Neutrophil (primary cell): ENCODE results near the gene RPS6KA2.

Experiments used
- H3K27ac ChIP-seq: fragments of 200-600 bp; sonication (generic); 2 replicates; pipeline ENCODE4 v1.5.1; 2016; ENCODE audit warnings: mild to moderate bottlenecking, moderate library complexity
- H3K27me3 ChIP-seq: fragments of 200-600 bp; sonication (generic); 2 replicates; pipeline ENCODE4 v1.6.0; 2016; ENCODE audit warnings: mild to moderate bottlenecking
- H3K36me3 ChIP-seq: fragments of 200-600 bp; sonication (generic); 2 replicates; pipeline ENCODE4 v1.5.1; 2017
- H3K4me1 ChIP-seq, 2 experiments: fragments of 200-600 bp in 1 of 2; sonication (generic) in 1 of 2; 1 replicate in 1 of 2; 2 replicates in 1 of 2; pipeline versions ENCODE4 v1.5.1 to v1.6.1; 2013 to 2016; ENCODE audit warnings: low read depth in 1 of 2, low read length in 1 of 2, mild to moderate bottlenecking in 1 of 2, moderate library complexity in 1 of 2; ENCODE audit not compliant: control insufficient read depth in 1 of 2, insufficient read depth in 1 of 2
- H3K4me3 ChIP-seq, 2 experiments: fragments of 200-600 bp in 1 of 2; sonication (generic) in 1 of 2; 1 replicate in 1 of 2; 2 replicates in 1 of 2; pipeline ENCODE4 v1.5.1; 2013 to 2016; ENCODE audit warnings: low read depth in 1 of 2, low read length in 1 of 2, mild to moderate bottlenecking in 1 of 2, moderate library complexity in 1 of 2
- H3K9me3 ChIP-seq: fragments of 200-600 bp; sonication (generic); 2 replicates; pipeline ENCODE4 v1.5.1; 2016
- TF ChIP-seq, protein P1 (sequence below): fragments of 200-600 bp; sonication (generic); IDR thresholded peaks from 2 replicates; pipeline ENCODE4 v1.5.1; 2016; ENCODE audit warnings: antibody characterized with exemption

Gene RPS6KA2

GRCh38 chr6:166483573-166484250 is 143.3 kb downstream of the RPS6KA2 start:
- H3K27me3 ChIP-seq: no peaks in the 10 kb centered on the region
- peaks cover 9 to 12% of the 10 kb centered on the region in 2 experiments for H3K4me1 ChIP-seq
- no peaks in the 10 kb centered on the region for H3K9me3 ChIP-seq
- peaks cover 76% of the 10 kb centered on the region for H3K36me3 ChIP-seq
- no peak overlapping the region for H3K4me3 ChIP-seq
- no peak overlapping the region for H3K27ac ChIP-seq
- TF ChIP-seq, protein P1, sequence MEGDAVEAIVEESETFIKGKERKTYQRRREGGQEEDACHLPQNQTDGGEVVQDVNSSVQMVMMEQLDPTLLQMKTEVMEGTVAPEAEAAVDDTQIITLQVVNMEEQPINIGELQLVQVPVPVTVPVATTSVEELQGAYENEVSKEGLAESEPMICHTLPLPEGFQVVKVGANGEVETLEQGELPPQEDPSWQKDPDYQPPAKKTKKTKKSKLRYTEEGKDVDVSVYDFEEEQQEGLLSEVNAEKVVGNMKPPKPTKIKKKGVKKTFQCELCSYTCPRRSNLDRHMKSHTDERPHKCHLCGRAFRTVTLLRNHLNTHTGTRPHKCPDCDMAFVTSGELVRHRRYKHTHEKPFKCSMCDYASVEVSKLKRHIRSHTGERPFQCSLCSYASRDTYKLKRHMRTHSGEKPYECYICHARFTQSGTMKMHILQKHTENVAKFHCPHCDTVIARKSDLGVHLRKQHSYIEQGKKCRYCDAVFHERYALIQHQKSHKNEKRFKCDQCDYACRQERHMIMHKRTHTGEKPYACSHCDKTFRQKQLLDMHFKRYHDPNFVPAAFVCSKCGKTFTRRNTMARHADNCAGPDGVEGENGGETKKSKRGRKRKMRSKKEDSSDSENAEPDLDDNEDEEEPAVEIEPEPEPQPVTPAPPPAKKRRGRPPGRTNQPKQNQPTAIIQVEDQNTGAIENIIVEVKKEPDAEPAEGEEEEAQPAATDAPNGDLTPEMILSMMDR: no peak

DNA sequence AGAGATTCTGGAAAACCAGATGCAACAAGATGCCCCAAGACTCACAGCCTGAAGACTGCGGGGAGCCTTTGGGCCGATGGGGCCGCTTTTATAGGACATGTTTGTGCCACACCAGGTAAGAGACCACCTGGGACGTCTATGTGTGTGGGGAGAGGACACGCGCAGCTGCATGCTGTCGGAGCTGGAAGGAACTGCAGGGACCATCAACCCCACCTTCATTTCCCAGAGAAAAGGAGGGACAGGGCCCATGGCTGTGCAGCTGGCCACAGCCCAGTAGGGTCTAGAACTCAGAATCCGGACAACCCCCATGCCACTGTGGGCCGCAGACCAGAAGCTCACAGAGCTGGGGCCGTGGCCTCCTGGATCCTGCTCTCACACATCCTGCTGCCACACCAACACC is 144.0 kb downstream of the RPS6KA2 start:
- no peak overlapping the region for H3K27ac ChIP-seq

DNA sequence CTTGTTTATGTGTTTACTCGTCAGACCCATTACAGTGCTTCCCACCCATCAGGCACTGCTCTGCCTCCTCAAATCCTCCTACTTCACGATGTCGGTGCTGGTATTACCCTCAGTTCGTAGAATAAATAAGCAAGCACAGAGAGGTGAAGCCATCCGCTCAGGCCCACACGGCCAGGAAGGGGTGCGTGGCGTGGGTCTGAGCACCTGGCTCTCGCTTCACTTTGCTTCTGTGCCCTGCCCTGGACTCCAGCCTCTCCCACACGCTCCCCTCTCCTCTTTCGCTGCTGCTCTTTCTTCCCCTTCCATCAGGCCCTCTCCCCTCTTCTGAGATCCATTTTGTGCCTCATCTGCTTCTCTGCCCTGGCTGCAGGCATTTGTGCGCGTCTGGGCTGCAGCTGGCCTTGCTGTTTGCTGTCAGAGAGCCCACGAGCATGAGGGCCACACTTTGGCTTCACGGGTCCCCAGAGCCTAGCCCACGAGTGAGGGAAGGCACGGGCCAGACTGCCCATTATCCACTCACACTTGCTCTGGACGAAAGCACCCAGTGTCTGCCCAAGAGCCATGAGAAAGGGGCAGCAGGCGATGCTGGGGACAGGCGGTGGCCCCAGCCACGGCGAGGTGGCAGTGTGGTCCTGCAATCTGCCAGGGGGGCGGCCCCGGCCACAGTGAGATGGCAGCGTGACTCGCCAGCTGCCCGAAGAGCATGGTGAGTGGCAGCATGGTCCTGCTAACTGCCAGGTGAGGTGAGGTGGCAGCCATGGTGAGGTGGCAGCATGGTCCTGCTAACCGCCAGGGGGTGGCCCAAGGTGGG is 148.1 kb downstream of the RPS6KA2 start:
- Histone ChIP-seq H3K9me3 (no peaks in the 10 kb centered on the region), H3K36me3 (peaks cover 90% of the 10 kb centered on the region), H3K27ac (no peak overlapping the region), H3K4me1 (no peaks in the 10 kb centered on the region), H3K27me3 (no peaks in the 10 kb centered on the region), H3K4me3 (no peak overlapping the region)
- TF ChIP-seq, protein P1: no peak

More for the DNA sequence above, 144.0 kb downstream of the RPS6KA2 start:
- TF ChIP-seq, protein P1: no peak
- Histone ChIP-seq H3K4me1 (peaks cover 5 to 6% of the 10 kb centered on the region in 2 experiments), H3K36me3 (peaks cover 83% of the 10 kb centered on the region), H3K4me3 (no peak overlapping the region), H3K9me3 (no peaks in the 10 kb centered on the region), H3K27me3 (no peaks in the 10 kb centered on the region)

DNA sequence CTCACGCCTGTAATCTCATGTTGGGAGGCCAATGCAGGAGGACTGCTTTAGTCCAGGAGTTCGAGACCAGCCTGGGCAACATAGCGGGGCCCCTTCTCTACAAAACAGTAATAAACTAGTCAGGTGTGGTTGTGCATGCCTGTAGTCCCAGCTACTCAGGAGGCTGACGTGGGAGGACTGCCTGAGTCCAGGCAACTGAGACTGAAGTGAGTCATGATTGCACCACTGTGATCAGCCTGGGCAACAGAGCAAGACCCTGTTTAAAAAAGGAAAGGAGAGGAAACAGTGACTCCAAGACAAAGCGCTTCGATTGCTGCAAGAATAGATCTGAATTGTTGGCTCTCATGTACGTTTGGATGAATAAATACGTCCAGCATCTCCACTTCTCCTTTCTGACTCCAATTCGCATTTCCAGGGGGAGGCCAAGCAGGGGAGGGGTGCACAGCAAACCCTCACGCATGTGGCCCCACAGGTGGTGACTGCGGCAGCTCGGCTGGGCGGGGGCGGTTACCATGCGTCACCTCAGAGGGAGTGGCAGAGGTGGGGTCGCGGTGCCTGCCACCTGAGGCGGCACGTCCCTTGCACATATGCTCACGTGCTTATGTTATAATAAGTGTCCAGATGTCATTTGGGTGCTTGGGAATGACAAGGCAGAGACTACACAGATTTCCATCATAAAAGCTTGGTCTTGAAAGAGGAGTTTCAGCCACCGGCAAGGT is 149.2 kb downstream of the RPS6KA2 start:
- no peaks in the 10 kb centered on the region for H3K27me3 ChIP-seq
- H3K36me3 ChIP-seq: peaks cover 89% of the 10 kb centered on the region
- no peak overlapping the region for H3K27ac ChIP-seq
- H3K4me3 ChIP-seq: no peak overlapping the region
- TF ChIP-seq, protein P1: no peak
- H3K9me3 ChIP-seq: no peaks in the 10 kb centered on the region
- H3K4me1 ChIP-seq: no peaks in the 10 kb centered on the region

- TF ChIP-seq, protein P1: no peak
- no peaks in the 10 kb centered on the region for H3K9me3 ChIP-seq
- no peak overlapping the region for H3K4me3 ChIP-seq
- no peaks in the 10 kb centered on the region for H3K4me1 ChIP-seq
- no peak overlapping the region for H3K27ac ChIP-seq
- peaks cover 89% of the 10 kb centered on the region for H3K36me3 ChIP-seq
- no peaks in the 10 kb centered on the region for H3K27me3 ChIP-seq
Measured at GRCh38 chr6:166476634-166477215, 150.3 kb downstream of the RPS6KA2 start.
